K562 (cell line): ENCODE results near the gene DIP2A. TPM values are rescaled to one million over a fixed set of nuclear protein-coding genes. Genes with fewer than 3 reads are reported as not detected.

Experiments
- ATAC-seq: fragments of 200-7000 bp; cut with Tn5 transposase; 3 replicates; pipeline ENCODE4 v1.9.1; 2020; ENCODE audit warnings: moderate library complexity
- BruUV-seq: library from RNA; stranded (reverse); fragments of 400-500 nt; replicated peaks from 2 replicates; lab custom pipeline; 2021; lab: Mats Ljungman, UMichigan
- CTCF ChIA-PET: fragments of 300-600 bp; formaldehyde crosslinking; extraction: SDS; loops from one replicate; lab custom pipeline; 2021; ENCODE audit warnings: low intra/inter-chr PET ratio; lab: Yijun Ruan, JAX
- POLR2A ChIA-PET: fragments of 300-600, 350-650 bp; sonication (Branson Sonifier 250); formaldehyde crosslinking; extraction: SDS; loops from one replicate; lab custom pipeline; 2021; ENCODE audit warnings: antibody characterized with exemption, inconsistent platforms; lab: Yijun Ruan, JAX
- DNase-seq, 4 experiments: peaks; one replicate each; pipeline versions ENCODE4 v3.0.0 to v3.0.0-alpha.2; 2011 to 2018; ENCODE audit warnings: low spot score in 3 of 4, mixed read lengths in 3 of 4; ENCODE audit errors: extremely low read depth in 1 of 4
- FAIRE-seq: peaks from 2 replicates; lab custom pipeline; 2011; peaks lifted over from hg19 to GRCh38; lab: Jason Lieb, UNC
- H2AFZ ChIP-seq: 2 replicates; pipeline ENCODE4 v1.6.0; 2011; ENCODE audit warnings: low read depth, low read length, control low read depth, inconsistent platforms
- H3K27ac ChIP-seq: fragments of 200-600 bp; 3 replicates; pipeline ENCODE4 v1.8.0; 2011; ENCODE audit warnings: low read depth, mild to moderate bottlenecking, control low read depth, inconsistent platforms, low read length, moderate library complexity, mixed read lengths; ENCODE audit errors: extremely low read depth
- H3K27me3 ChIP-seq, 2 experiments: fragments of 300-600 bp in 1 of 2; 2 replicates in 1 of 2; 3 replicates in 1 of 2; pipeline versions ENCODE4 v1.6.0 to v1.8.0; 2011; ENCODE audit warnings: inconsistent platforms in 2 of 2, low read length in 2 of 2, mild to moderate bottlenecking in 1 of 2, mixed read lengths in 1 of 2, moderate library complexity in 1 of 2; ENCODE audit not compliant: control insufficient read depth in 2 of 2, insufficient read depth in 2 of 2
- H3K36me3 ChIP-seq: fragments of 300-600 bp; 3 replicates; pipeline ENCODE4 v1.8.0; 2011; ENCODE audit warnings: mild to moderate bottlenecking, low read length, inconsistent platforms; ENCODE audit not compliant: control insufficient read depth, insufficient read depth
- H3K4me1 ChIP-seq, 2 experiments: fragments of 200-600 bp in 1 of 2; replicated peaks in 1 of 2; 2 replicates in 1 of 2; 3 replicates in 1 of 2; pipeline versions ENCODE4 v1.5.1 to v1.8.0; 2011; ENCODE audit warnings: inconsistent platforms in 2 of 2, low read length in 2 of 2, mild to moderate bottlenecking in 1 of 2, mixed read lengths in 1 of 2, moderate library complexity in 1 of 2; ENCODE audit not compliant: control insufficient read depth in 2 of 2, insufficient read depth in 2 of 2
- H3K4me2 ChIP-seq: 2 replicates; pipeline ENCODE4 v1.6.1; 2011; ENCODE audit warnings: low read length, control low read depth, inconsistent platforms, mixed read lengths; ENCODE audit not compliant: insufficient read depth
- H3K4me3 ChIP-seq: fragments of 200-600 bp; sonication (generic), shearing (Covaris generic); 2 replicates; pipeline ENCODE4 v1.5.1; 2016; ENCODE audit warnings: control low read depth, inconsistent platforms
- H3K79me2 ChIP-seq: fragments of 200-600 bp; 3 replicates; pipeline ENCODE4 v1.8.0; 2011; ENCODE audit warnings: low read length, inconsistent platforms; ENCODE audit not compliant: control insufficient read depth, insufficient read depth
- H3K9ac ChIP-seq, 2 experiments: 2 replicates each; pipeline versions ENCODE4 v1.6.0 to v1.6.1; 2011; ENCODE audit warnings: low read depth in 2 of 2, low read length in 2 of 2, control low read depth in 1 of 2, inconsistent platforms in 1 of 2, mild to moderate bottlenecking in 1 of 2, mixed read lengths in 1 of 2; ENCODE audit not compliant: insufficient read depth in 1 of 2
- H3K9me1 ChIP-seq: one replicate; pipeline ENCODE4 v1.6.0; 2011; ENCODE audit warnings: inconsistent platforms, mild to moderate bottlenecking, low read length, moderate library complexity; ENCODE audit not compliant: control insufficient read depth, insufficient read depth
- H3K9me3 ChIP-seq: replicated peaks from 2 replicates; pipeline ENCODE4 v1.5.1; 2011; ENCODE audit warnings: low read depth, low read length, inconsistent platforms; ENCODE audit not compliant: control insufficient read depth, insufficient read depth
- H4K20me1 ChIP-seq: replicated peaks from 2 replicates; pipeline ENCODE4 v1.6.1; 2011; ENCODE audit warnings: low read length, inconsistent platforms, mixed read lengths; ENCODE audit not compliant: control insufficient read depth, insufficient read depth
- NBN ChIP-seq: fragments of 450-650 bp; IDR thresholded peaks from 2 replicates; pipeline ENCODE4 v1.6.1; 2016; ENCODE audit warnings: low read depth, mild to moderate bottlenecking
- NFIC ChIP-seq: fragments of 450-650 bp; IDR thresholded peaks from 2 replicates; pipeline ENCODE4 v1.6.1; 2017; ENCODE audit warnings: mild to moderate bottlenecking, inconsistent platforms
- NFIX ChIP-seq: fragments of 250-450 bp; sonication (Bioruptor Pico); IDR thresholded peaks from 2 replicates; pipeline ENCODE4 v1.4.0; 2020; ENCODE audit warnings: low read depth, mild to moderate bottlenecking, moderate library complexity
- OTX1 ChIP-seq: fragments of 450-650 bp; formaldehyde crosslinking; IDR thresholded peaks from 2 replicates; pipeline ENCODE4 v1.4.0; 2022; ENCODE audit warnings: mild to moderate bottlenecking
- RNF2 ChIP-seq: sonication (generic); IDR thresholded peaks from 2 replicates; pipeline ENCODE4 v1.6.1; 2016
- SAFB2 ChIP-seq: fragments of 200-400 bp; formaldehyde crosslinking; IDR thresholded peaks from 2 replicates; pipeline ENCODE4 v1.6.1; 2018; ENCODE audit warnings: borderline replicate concordance, low read length, low read depth, moderate library complexity; ENCODE audit not compliant: severe bottlenecking
- ZNF316 ChIP-seq: fragments of 450-650 bp; IDR thresholded peaks from 2 replicates; pipeline ENCODE4 v1.6.1; 2016
- ZNF75A ChIP-seq: fragments of 450-650 bp; formaldehyde crosslinking; IDR thresholded peaks from 2 replicates; pipeline ENCODE4 v1.4.0; 2020; ENCODE audit warnings: mild to moderate bottlenecking
- WGBS: fragments of 100-300 bp; shearing (Covaris generic); methylation state at CpG from one replicate; pipeline ENCODE4 v1.1.6; 2016; ENCODE audit warnings: low coverage, mixed read lengths; ENCODE audit not compliant: insufficient coverage; ENCODE audit errors: missing lambda C conversion rate; 5-methylcytosine and 5-hydroxymethylcytosine counted together
- in situ Hi-C: fragments of 300-500 bp; cut with MboI; formaldehyde crosslinking; loops from 4 replicates; pipeline ENCODE4 v1.15.0; 2018; ENCODE audit warnings: inconsistent platforms, mixed read lengths
- intact Hi-C: fragments of 100-400 bp; cut with micrococcal nuclease; formaldehyde crosslinking; loops from 2 replicates; pipeline ENCODE4 v1.14.2; 2022
- polyA plus RNA-seq, 8 experiments: library from polyadenylated mRNA; depleted of rRNA in 4 of 8; stranded (reverse) in 5 of 8; unstranded in 3 of 8; fragments of >200 nt; fragmentation: Nextera tagmentation in 2 of 8; fragmentation: Illumina TruSeq in 1 of 8; extraction: Ambion mirVana in 2 of 8; extraction: Trizol in 1 of 8; gene quantifications; 2 replicates each; pipeline versions ENCODE4 v1.2.1 to v1.2.3, GENCODE V29; 2011 to 2014; ENCODE audit warnings: inconsistent platforms in 1 of 8, missing spikeins in 1 of 8
- total RNA-seq, 7 experiments: library from RNA; depleted of rRNA in 6 of 7; stranded (reverse); fragments of >200 nt in 6 of 7; fragmentation: Illumina TruSeq in 2 of 7; extraction: Trizol in 2 of 7; gene quantifications; 2 replicates each; pipeline versions ENCODE4 v1.2.1 to v1.2.3, GENCODE V29; 2011 to 2021; ENCODE audit warnings: low replicate concordance in 1 of 7
- TF ChIP-seq, protein P1 (sequence below): fragments of 450-650 bp; IDR thresholded peaks from 2 replicates; pipeline ENCODE4 v1.6.1; 2017; ENCODE audit warnings: antibody characterized with exemption, mild to moderate bottlenecking

Gene DIP2A
- total and polyA plus RNA-seq, 9 of the 15 experiments (the other 6 are each of a cell fraction or from before 2014, with no cell fraction given): 4.3 to 34.5 (median 20.3) TPM

- no peak overlapping the region for H3K4me3 ChIP-seq
- no peaks in the 10 kb centered on the region for H3K4me1 ChIP-seq
- BruUV-seq: no TSS peak
- ChIA-PET POLR2A (no interaction called here), CTCF (no interaction called here)
- in situ Hi-C loops: no loop called here
- H3K4me2 ChIP-seq: no peak overlapping the region
- no peaks in the 10 kb centered on the region for H3K9me3 ChIP-seq
- DNase-seq: no peak
- H3K27ac ChIP-seq: no peak overlapping the region
- FAIRE-seq: no peak
- no peaks in the 10 kb centered on the region for H3K36me3 ChIP-seq
- H2AFZ ChIP-seq: no peak overlapping the region
- H3K27me3 ChIP-seq: no peaks in the 10 kb centered on the region
- 19% methylated on average over 5 of the region's 5 CpGs for WGBS
- H3K79me2 ChIP-seq: no peaks in the 10 kb centered on the region
- intact Hi-C loops: no loop called here
- TF ChIP-seq SAFB2 (no peak), ZNF75A (peak; percentile 47; the same call in 1 of the 2 replicates), RNF2 (no peak)
- H3K9me1 ChIP-seq: no peaks in the 10 kb centered on the region
- H4K20me1 ChIP-seq: no peaks in the 10 kb centered on the region
- no peak for ATAC-seq
- H3K9ac ChIP-seq: no peak overlapping the region
Measured at GRCh38 chr21:46581780-46582307, 123.2 kb downstream of the DIP2A start.

DNA sequence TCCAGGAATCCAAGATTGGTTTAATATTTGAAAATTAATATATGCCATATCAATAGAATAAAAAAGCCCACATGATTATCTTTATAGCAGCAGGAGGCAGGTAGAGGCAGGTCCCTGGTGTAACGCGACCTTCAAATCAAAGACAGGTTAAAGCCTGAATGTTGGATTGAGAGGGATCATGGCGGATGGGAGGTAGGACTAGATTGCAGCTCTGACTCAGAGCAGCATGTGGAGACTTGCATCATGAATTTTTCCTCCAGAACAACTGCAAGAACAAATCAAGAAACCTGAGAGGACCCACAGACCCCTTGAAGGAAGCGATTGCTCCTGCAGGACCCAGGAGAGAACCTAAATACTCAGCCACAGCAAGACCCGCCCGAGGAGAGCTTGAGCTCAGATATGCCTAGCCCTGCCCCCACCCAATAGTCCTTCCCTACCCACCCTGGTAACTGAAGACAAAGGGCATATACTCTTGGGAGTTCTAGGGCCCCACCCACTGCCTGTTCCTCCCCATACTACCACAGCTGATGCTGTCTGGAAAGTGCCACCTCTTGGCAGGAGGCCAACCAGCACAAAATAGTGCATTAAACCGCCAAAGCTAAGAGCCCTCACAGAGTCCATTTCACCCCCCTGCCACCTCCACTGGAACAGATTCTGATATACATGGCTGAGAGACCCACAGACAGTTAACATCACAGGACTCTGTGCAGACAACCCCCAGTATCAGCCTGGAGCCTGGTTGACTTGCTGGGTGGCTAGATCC is 126.7 kb downstream of the DIP2A start:
- ChIA-PET POLR2A (interaction anchor here (0.9 to 1.5 kb wide), 3 partner anchors 10 to 17 kb away, joined by 5 to 6 read pairs (median 5); no protein-coding TSS in a partner anchor), CTCF (no interaction called here)
- H3K27me3 ChIP-seq: no peaks in the 10 kb centered on the region
- no TSS peak for BruUV-seq
- DNase-seq (no peak), ATAC-seq (no peak), FAIRE-seq (no peak)
- no peaks in the 10 kb centered on the region for H3K9me1 ChIP-seq
- no peak overlapping the region for H2AFZ ChIP-seq
- no peaks in the 10 kb centered on the region for H3K79me2 ChIP-seq
- H3K36me3 ChIP-seq: no peaks in the 10 kb centered on the region
- no peak overlapping the region for H3K9ac ChIP-seq
- no peaks in the 10 kb centered on the region for H4K20me1 ChIP-seq
- no peaks in the 10 kb centered on the region for H3K9me3 ChIP-seq
- no peaks in the 10 kb centered on the region for H3K4me1 ChIP-seq
- H3K27ac ChIP-seq: no peak overlapping the region
- TF ChIP-seq ZNF316: no peak
- TF ChIP-seq, protein P1, sequence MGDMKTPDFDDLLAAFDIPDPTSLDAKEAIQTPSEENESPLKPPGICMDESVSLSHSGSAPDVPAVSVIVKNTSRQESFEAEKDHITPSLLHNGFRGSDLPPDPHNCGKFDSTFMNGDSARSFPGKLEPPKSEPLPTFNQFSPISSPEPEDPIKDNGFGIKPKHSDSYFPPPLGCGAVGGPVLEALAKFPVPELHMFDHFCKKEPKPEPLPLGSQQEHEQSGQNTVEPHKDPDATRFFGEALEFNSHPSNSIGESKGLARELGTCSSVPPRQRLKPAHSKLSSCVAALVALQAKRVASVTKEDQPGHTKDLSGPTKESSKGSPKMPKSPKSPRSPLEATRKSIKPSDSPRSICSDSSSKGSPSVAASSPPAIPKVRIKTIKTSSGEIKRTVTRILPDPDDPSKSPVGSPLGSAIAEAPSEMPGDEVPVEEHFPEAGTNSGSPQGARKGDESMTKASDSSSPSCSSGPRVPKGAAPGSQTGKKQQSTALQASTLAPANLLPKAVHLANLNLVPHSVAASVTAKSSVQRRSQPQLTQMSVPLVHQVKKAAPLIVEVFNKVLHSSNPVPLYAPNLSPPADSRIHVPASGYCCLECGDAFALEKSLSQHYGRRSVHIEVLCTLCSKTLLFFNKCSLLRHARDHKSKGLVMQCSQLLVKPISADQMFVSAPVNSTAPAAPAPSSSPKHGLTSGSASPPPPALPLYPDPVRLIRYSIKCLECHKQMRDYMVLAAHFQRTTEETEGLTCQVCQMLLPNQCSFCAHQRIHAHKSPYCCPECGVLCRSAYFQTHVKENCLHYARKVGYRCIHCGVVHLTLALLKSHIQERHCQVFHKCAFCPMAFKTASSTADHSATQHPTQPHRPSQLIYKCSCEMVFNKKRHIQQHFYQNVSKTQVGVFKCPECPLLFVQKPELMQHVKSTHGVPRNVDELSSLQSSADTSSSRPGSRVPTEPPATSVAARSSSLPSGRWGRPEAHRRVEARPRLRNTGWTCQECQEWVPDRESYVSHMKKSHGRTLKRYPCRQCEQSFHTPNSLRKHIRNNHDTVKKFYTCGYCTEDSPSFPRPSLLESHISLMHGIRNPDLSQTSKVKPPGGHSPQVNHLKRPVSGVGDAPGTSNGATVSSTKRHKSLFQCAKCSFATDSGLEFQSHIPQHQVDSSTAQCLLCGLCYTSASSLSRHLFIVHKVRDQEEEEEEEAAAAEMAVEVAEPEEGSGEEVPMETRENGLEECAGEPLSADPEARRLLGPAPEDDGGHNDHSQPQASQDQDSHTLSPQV: no peak
- no peak for TF ChIP-seq NBN
- peak; percentile 88 for TF ChIP-seq NFIC
- TF ChIP-seq NFIX (CRISPR knock-in tag): 0 out of 2 replicates have a peak, but pooled peaks have one; percentile 10
- TF ChIP-seq OTX1 (CRISPR knock-in tag): no peak
- in situ Hi-C loops: no loop called here
- intact Hi-C loops: no loop called here
- H3K4me2 ChIP-seq: no peak overlapping the region
- no peak overlapping the region for H3K4me3 ChIP-seq
- WGBS: 50% methylated on average over 7 of the region's 7 CpGs
